Uterus (tissue), 2 donors: ENCODE measurements around the gene SPEF2.
"Not testable (repeated sequence)": the region's sequence is repeated elsewhere in the genome, so short reads cannot be mapped to it uniquely, and the experiment has no call there.

Experiments
- POLR2A ChIP-seq, 2 donors: fragments of 450-650 bp; IDR thresholded peaks; one replicate each; pipeline ENCODE4 v1.6.1; 2016; ENCODE audit warnings: antibody characterized with exemption in 2 of 2, mild to moderate bottlenecking in 1 of 2, moderate library complexity in 1 of 2
- TF ChIP-seq, protein P1 (sequence below), 4 experiments: fragments of 200-600 bp in 2 of 4; fragments of 450-650 bp in 2 of 4; sonication (generic) in 2 of 4; IDR thresholded peaks; one replicate each; pipeline ENCODE4 v1.5.1; 2016 to 2019; ENCODE audit warnings: antibody characterized with exemption in 4 of 4, mild to moderate bottlenecking in 2 of 4, moderate library complexity in 1 of 4

DNA sequence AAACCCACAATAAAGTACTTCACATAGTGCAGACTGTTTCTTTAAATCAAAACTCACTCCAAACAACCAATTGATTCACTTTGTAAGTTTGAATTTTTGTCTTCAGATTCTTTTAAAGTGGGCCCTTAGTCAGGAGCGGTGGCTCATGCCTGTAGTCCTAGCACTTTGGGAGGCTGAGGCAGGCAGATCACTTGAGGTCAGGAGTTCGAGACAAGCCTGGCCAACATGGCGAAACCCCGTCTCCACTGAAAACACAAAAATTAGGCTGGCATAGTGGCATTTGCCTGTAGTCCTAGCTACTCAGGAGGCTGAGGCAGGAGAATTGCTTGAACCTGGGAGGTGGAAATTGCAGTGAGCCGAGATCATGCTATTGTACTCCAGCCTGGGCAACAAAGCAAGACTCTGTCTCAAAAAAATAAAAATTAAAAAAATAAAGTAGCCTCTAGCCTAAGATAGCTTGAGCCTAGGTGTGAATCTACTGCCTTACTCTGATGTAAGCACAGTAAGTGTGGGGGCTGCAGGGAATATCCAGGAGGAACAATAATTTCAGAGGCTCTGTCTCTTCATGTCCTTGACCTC is 238.6 kb downstream of the SPEF2 start:
- TF ChIP-seq, protein P1, sequence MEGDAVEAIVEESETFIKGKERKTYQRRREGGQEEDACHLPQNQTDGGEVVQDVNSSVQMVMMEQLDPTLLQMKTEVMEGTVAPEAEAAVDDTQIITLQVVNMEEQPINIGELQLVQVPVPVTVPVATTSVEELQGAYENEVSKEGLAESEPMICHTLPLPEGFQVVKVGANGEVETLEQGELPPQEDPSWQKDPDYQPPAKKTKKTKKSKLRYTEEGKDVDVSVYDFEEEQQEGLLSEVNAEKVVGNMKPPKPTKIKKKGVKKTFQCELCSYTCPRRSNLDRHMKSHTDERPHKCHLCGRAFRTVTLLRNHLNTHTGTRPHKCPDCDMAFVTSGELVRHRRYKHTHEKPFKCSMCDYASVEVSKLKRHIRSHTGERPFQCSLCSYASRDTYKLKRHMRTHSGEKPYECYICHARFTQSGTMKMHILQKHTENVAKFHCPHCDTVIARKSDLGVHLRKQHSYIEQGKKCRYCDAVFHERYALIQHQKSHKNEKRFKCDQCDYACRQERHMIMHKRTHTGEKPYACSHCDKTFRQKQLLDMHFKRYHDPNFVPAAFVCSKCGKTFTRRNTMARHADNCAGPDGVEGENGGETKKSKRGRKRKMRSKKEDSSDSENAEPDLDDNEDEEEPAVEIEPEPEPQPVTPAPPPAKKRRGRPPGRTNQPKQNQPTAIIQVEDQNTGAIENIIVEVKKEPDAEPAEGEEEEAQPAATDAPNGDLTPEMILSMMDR (IDR thresholded peaks at IDR 0.05) = not testable (repeated sequence)
- not testable (repeated sequence) for TF ChIP-seq POLR2A (IDR thresholded peaks at IDR 0.05)
